HCEC 1CT (cell line): ENCODE measurements around the gene CREB5.
"Not testable (repeated sequence)": the region's sequence is repeated elsewhere in the genome, so short reads cannot be mapped to it uniquely, and the experiment has no call there.

ENCODE experiments used
- DNase-seq: peaks from one replicate; pipeline ENCODE4 v3.0.0-alpha.2; 2017

The CREB5 gene

GRCh38 chr7:28761505-28761904 lies 349.2 kb downstream of the CREB5 start:
- DNase-seq, result no peak

- DNase-seq, result no peak
Observed at GRCh38 chr7:28762651-28763050, 350.3 kb downstream of the CREB5 start.

- no peak for DNase-seq
Observed at GRCh38 chr7:28766359-28766758, 354.0 kb downstream of the CREB5 start.

- DNase-seq, result no peak
Observed at GRCh38 chr7:28767356-28767755, 355.0 kb downstream of the CREB5 start.

- DNase-seq, result peak; percentile 59
Observed at GRCh38 chr7:28768577-28769147, 356.3 kb downstream of the CREB5 start.

GRCh38 chr7:28771906-28772622 lies 359.7 kb downstream of the CREB5 start:
- no peak for DNase-seq

- DNase-seq, result no peak
Observed at GRCh38 chr7:28773423-28774145, 361.3 kb downstream of the CREB5 start.

GRCh38 chr7:28774261-28774988 lies 362.1 kb downstream of the CREB5 start:
- no peak for DNase-seq

GRCh38 chr7:28776463-28777157 lies 364.3 kb downstream of the CREB5 start:
- no peak for DNase-seq

- DNase-seq, result no peak
Observed at GRCh38 chr7:28778786-28779185, 366.5 kb downstream of the CREB5 start.

- DNase-seq, result no peak
Observed at GRCh38 chr7:28779954-28780353, 367.6 kb downstream of the CREB5 start.

- no peak for DNase-seq
Observed at GRCh38 chr7:28782362-28782761, 370.0 kb downstream of the CREB5 start.

- no peak for DNase-seq
Observed at GRCh38 chr7:28784171-28784902, 372.0 kb downstream of the CREB5 start.

GRCh38 chr7:28785041-28785995 lies 373.0 kb downstream of the CREB5 start:
- DNase-seq, result no peak

- not testable (repeated sequence) for DNase-seq
Observed at GRCh38 chr7:28786156-28786555, 373.8 kb downstream of the CREB5 start.

GRCh38 chr7:28787106-28787505 lies 374.8 kb downstream of the CREB5 start:
- DNase-seq, result no peak

- DNase-seq, result no peak
Observed at GRCh38 chr7:28790467-28790866, 378.1 kb downstream of the CREB5 start.

GRCh38 chr7:28792858-28793257 lies 380.5 kb downstream of the CREB5 start:
- DNase-seq, result no peak

GRCh38 chr7:28793381-28794085 lies 381.2 kb downstream of the CREB5 start:
- no peak for DNase-seq

GRCh38 chr7:28798274-28798673 lies 386.0 kb downstream of the CREB5 start:
- no peak for DNase-seq
